Activated CD4-positive, alpha-beta T cell treated with anti-CD3 and anti-CD28 coated beads, Interleukin-2, amount 10 ng/mL, durations not matched to agents 7 days and 5 days (primary cell): ENCODE results near the gene DGCR6L. TPM values are rescaled to one million over a fixed set of nuclear protein-coding genes. Genes with fewer than 3 reads are reported as not detected.
A peak's percentile ranks its signal among the peaks of the same experiment; 100 is the strongest.
"Not testable (repeated sequence)": the region's sequence is repeated elsewhere in the genome, so short reads cannot be mapped to it uniquely, and the experiment has no call there.

Experiments
- CTCF ChIA-PET: fragments of 350-600 bp; sonication (Branson Sonifier 250); formaldehyde crosslinking; loops from one replicate; lab custom pipeline; 2021; ENCODE audit warnings: antibody characterized with exemption; lab: Charles Lee
- POLR2A ChIA-PET: fragments of 350-600 bp; sonication (Branson Sonifier 250); formaldehyde crosslinking; loops from one replicate; lab custom pipeline; 2021; ENCODE audit warnings: antibody characterized with exemption; lab: Charles Lee
- DNase-seq: peaks from one replicate; pipeline ENCODE4 v3.0.0-alpha.2; 2020
- H3K27ac Mint-ChIP-seq: one replicate; pipeline ENCODE4 v1.8.0; 2021; ENCODE audit warnings: mild to moderate bottlenecking, moderate library complexity, mixed read lengths
- H3K27me3 Mint-ChIP-seq: one replicate; pipeline ENCODE4 v1.8.0; 2021; ENCODE audit warnings: mixed read lengths
- H3K36me3 Mint-ChIP-seq: one replicate; pipeline ENCODE4 v1.8.0; 2021; ENCODE audit warnings: low read depth, mixed read lengths
- H3K4me1 Mint-ChIP-seq: one replicate; pipeline ENCODE4 v1.8.0; 2021; ENCODE audit warnings: mixed read lengths
- H3K4me3 Mint-ChIP-seq: one replicate; pipeline ENCODE4 v1.8.0; 2021; ENCODE audit warnings: mild to moderate bottlenecking, moderate library complexity, mixed read lengths
- H3K9me3 Mint-ChIP-seq: one replicate; pipeline ENCODE4 v1.8.0; 2021; ENCODE audit warnings: mixed read lengths
- total RNA-seq, 2 experiments: library from RNA; stranded (reverse); gene quantifications; one replicate each; pipeline ENCODE4 v1.2.3, GENCODE V29; 2021

DGCR6L gene
- total RNA-seq, 2 experiments from 2014 or later = 60.4 to 63.1 TPM

GRCh38 chr22:20271114-20271994, 48.5 kb downstream of the DGCR6L start:
- H3K4me3 Mint-ChIP-seq = no peak overlapping the region
- DNase-seq = no peak
- H3K4me1 Mint-ChIP-seq = peaks cover 4% of the 10 kb centered on the region
- no peaks in the 10 kb centered on the region for H3K36me3 Mint-ChIP-seq
- H3K27me3 Mint-ChIP-seq = peaks cover 9% of the 10 kb centered on the region
- H3K9me3 Mint-ChIP-seq = no peaks in the 10 kb centered on the region
- ChIA-PET POLR2A (no interaction called here), CTCF (no interaction called here)
- no peak overlapping the region for H3K27ac Mint-ChIP-seq

DNA sequence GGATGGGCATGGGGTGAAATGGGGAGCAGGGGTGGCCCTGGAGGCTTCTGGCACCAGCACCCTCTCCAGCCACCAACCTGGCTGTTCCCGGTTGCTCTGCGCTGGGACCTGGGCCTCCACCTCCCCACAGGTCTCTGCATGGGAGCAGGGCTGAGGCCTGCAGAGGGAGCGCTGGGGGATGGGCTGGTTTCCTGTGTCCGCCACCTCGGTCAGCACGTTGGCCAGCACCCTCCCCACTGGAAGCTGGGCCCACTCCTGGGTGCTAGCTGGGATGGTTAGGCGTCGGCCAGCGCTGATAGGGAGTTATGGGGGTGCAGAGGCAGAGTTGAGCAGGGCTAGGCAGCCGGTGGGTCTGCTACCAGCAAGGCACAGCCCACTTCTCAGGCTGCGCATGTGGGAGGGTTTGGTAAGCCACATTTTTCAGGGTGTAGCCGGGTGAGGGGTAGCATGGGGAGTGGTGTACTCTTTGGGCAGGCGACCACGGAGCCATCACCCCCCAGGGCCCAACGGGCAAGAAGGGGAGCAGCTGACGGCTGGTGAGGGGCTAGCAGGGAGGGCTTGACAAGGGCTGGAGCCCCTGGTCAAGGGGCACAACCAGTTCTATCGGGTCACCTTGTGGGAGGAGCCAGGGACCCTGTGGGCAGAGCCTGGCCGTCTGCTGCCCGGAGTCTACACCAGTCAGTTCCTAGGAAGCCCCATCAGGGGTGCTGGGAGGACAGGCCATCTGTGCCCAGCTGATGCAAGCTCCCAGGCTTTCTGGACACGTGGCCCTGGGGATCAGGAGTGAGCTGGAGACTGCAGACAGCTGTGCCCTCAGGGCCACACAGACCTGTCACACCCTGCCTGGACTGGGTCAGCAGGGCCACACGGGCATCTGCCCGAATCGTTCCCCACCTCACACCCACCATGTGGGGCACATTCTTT, 49.4 kb downstream of the DGCR6L start:
- H3K36me3 Mint-ChIP-seq, H3K9me3 Mint-ChIP-seq, H3K4me3 Mint-ChIP-seq, POLR2A ChIA-PET, H3K4me1 Mint-ChIP-seq, H3K27ac Mint-ChIP-seq, H3K27me3 Mint-ChIP-seq, DNase-seq: not testable (repeated sequence)
- CTCF ChIA-PET = interaction anchor here (1.5 kb wide), 1 partner anchor 10 kb away, joined by 3 read pairs; no protein-coding TSS in a partner anchor

DNA sequence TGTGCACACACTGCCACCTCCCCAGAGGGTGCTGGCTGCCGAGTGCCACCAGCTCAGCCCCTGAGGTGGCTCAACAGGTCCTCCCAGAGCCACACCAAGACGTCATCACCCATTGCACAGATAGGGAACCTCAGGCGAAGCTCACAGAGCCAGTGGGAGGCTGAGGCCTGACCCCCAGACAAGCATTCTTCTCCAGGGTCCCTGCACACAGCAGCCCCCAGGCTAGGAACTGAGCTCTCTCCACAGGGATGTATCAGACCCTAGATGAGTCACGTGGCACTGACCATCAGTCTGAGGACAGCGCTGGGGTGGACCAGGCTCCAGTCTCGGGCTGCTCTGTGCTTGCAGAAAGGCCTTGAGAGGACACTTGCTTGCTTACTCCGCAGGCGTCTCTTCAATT, 50.2 kb downstream of the DGCR6L start:
- CTCF ChIA-PET = interaction anchor here (1.5 kb wide), 1 partner anchor 9 kb away, joined by 3 read pairs; no protein-coding TSS in a partner anchor
- POLR2A ChIA-PET = not testable (repeated sequence)
- H3K4me3 Mint-ChIP-seq = peak overlapping the region; percentile 10

DNA sequence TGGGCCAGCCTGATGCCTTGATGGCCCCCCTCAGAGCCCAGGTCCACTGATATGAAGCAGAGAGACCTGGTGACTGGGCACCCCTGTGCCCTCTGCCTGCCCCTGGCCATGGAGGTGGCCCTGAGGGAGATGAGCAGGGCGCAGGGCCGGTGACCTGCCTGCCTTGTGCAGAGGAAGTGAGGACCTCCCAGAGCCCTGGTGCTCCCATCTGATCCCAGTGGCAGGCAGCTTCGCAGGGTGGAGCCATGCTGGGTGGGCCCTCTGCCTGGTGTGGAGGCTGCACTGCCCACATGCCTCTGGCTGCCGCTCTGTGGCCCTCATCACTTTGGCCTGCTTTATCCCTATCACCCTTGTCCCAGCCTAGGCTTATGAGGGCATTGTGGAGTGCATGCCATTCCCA, 50.7 kb downstream of the DGCR6L start:
- H3K9me3 Mint-ChIP-seq, H3K36me3 Mint-ChIP-seq, DNase-seq, H3K4me1 Mint-ChIP-seq, H3K27ac Mint-ChIP-seq, POLR2A ChIA-PET, H3K27me3 Mint-ChIP-seq: not testable (repeated sequence)
- CTCF ChIA-PET = interaction anchor here (1.5 kb wide), 1 partner anchor 9 kb away, joined by 3 read pairs; no protein-coding TSS in a partner anchor
- peak overlapping the region; percentile 10 for H3K4me3 Mint-ChIP-seq

More for the DNA sequence above, 50.2 kb downstream of the DGCR6L start:
- not testable (repeated sequence) for H3K9me3 Mint-ChIP-seq, H3K4me1 Mint-ChIP-seq, H3K27ac Mint-ChIP-seq, H3K27me3 Mint-ChIP-seq, DNase-seq, H3K36me3 Mint-ChIP-seq

DNA sequence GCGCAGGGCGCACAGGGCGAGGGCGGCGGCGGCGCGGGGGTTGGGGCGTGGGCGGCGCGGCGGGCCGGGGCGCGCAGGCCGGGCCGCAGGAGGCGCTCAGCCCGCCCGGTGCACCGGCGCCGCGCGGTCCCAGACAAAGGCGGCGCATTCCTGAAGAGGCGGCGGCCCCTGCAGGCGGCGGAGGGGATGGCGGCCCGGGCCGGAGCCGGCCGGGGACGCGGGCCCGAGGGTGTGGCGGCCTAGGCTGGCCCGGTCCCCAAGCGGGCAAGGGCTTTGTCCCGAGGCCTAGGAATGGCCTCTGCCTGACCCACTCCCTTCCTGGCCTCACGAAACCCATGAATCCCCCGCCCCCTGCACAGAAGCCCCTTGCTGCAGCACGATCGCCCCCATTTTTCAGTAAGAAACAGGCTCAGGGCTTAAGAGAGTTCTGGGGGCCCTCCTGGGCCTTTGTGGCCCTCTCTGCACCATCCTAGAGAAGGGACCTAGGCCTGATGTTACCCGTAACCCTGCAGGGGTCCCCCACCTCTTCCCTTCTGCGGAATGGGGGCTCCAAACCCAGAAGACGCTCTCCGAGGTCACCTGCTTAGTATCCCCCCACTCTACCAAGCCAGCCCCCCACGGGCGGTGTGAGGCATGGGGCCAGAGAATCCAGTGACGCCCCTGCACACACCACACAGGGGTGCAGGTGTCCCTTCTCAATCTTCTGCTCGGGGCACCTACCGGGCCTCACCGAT, 51.4 kb downstream of the DGCR6L start, which contains the start of gene RTN4R:
TSS of gene RTN4R (minus strand) at position 40 of the 734 bp plus-strand sequence. CDS start 226 bp downstream, outside the sequence.
- Mint-ChIP-seq H3K27ac (no peak within 1 kb of the TSS), H3K27me3 (peaks cover 9% of the 10 kb centered on the region), H3K4me3 (peak within 1 kb of the TSS; percentile 73), H3K36me3 (no peaks in the 10 kb centered on the region), H3K9me3 (no peaks in the 10 kb centered on the region), H3K4me1 (peaks cover 4% of the 10 kb centered on the region)
- CTCF ChIA-PET = interaction anchor here (1.5 kb wide), 1 partner anchor 8 kb away, joined by 3 read pairs; no protein-coding TSS in a partner anchor
- peak; percentile 52 for DNase-seq
- POLR2A ChIA-PET = no interaction called here

- CTCF ChIA-PET = no interaction called here
- POLR2A ChIA-PET = no interaction called here
- Mint-ChIP-seq H3K27ac (no peak overlapping the region), H3K36me3 (no peaks in the 10 kb centered on the region), H3K4me1 (peaks cover 4% of the 10 kb centered on the region), H3K27me3 (peaks cover 9% of the 10 kb centered on the region), H3K9me3 (no peaks in the 10 kb centered on the region), H3K4me3 (peak overlapping the region; percentile 40)
- peak; percentile 14 for DNase-seq
Observed at GRCh38 chr22:20267441-20268278, 52.2 kb downstream of the DGCR6L start.

- H3K4me3 Mint-ChIP-seq = peak overlapping the region; percentile 49
- CTCF ChIA-PET, POLR2A ChIA-PET: not testable (repeated sequence)
Observed at GRCh38 chr22:20266667-20267440, 53.0 kb downstream of the DGCR6L start.

GRCh38 chr22:20265772-20266666, 53.8 kb downstream of the DGCR6L start:
- H3K9me3 Mint-ChIP-seq, DNase-seq, H3K27me3 Mint-ChIP-seq, H3K27ac Mint-ChIP-seq, H3K36me3 Mint-ChIP-seq, H3K4me1 Mint-ChIP-seq, POLR2A ChIA-PET, CTCF ChIA-PET: not testable (repeated sequence)
- peak overlapping the region; percentile 49 for H3K4me3 Mint-ChIP-seq

More at GRCh38 chr22:20266667-20267440, 53.0 kb downstream of the DGCR6L start:
- H3K9me3 Mint-ChIP-seq, H3K36me3 Mint-ChIP-seq, DNase-seq, H3K4me1 Mint-ChIP-seq, H3K27me3 Mint-ChIP-seq, H3K27ac Mint-ChIP-seq: not testable (repeated sequence)

DNA sequence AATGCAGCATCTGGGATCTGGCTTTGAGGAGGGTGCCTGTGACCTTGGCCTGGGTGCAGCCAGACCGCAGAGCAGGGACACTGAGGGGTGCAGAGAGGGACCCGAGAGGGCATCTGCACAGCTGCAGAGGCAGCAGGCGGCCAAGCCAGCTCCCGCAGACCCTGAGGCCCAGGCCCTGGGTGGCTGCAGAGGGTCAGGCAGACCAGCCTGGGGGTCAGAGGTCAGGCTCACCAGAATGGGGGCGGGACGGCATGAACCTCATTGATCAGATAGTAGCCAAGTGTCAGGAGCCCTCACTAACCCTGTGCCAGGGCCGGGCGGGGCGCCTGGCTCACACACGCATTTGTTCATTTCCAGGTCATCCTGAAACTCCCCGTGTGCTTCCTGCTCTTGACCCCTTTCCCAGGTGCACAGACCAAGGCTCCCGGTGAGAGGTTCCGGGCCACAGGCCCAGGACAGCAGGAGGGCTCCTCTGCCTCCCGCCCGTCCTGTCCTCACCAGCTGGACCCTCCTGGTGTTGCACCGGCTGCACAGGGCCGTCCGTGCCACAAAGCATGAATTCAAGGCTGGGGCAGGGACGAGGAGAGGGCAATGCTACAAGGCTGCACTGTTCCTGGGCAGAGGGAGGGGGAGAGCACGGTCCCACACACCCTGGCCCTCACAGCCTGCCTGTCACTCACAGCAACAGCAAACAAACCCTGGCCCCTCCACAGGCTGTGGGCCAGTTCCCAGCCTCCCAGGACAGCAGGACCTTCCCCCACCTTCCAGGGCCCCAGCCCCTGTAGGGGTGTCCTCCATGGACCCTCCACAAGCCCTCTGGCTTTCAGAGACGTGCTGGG, 55.0 kb downstream of the DGCR6L start:
- Mint-ChIP-seq H3K9me3 (no peaks in the 10 kb centered on the region), H3K27me3 (peaks cover 9% of the 10 kb centered on the region), H3K36me3 (no peaks in the 10 kb centered on the region), H3K27ac (no peak overlapping the region), H3K4me3 (no peak overlapping the region), H3K4me1 (peaks cover 4% of the 10 kb centered on the region)
- ChIA-PET CTCF (no interaction called here), POLR2A (no interaction called here)
- DNase-seq = no peak
